ENCODE results near the gene RGMA. TPM values are rescaled to one million over a fixed set of nuclear protein-coding genes. Genes with fewer than 3 reads are reported as not detected.

The RGMA gene
- total and polyA plus RNA-seq, 2 of the 8 experiments (the other 6 are each of a cell fraction or from before 2014, with no cell fraction given), result 19.9 to 39.8 TPM

DNA sequence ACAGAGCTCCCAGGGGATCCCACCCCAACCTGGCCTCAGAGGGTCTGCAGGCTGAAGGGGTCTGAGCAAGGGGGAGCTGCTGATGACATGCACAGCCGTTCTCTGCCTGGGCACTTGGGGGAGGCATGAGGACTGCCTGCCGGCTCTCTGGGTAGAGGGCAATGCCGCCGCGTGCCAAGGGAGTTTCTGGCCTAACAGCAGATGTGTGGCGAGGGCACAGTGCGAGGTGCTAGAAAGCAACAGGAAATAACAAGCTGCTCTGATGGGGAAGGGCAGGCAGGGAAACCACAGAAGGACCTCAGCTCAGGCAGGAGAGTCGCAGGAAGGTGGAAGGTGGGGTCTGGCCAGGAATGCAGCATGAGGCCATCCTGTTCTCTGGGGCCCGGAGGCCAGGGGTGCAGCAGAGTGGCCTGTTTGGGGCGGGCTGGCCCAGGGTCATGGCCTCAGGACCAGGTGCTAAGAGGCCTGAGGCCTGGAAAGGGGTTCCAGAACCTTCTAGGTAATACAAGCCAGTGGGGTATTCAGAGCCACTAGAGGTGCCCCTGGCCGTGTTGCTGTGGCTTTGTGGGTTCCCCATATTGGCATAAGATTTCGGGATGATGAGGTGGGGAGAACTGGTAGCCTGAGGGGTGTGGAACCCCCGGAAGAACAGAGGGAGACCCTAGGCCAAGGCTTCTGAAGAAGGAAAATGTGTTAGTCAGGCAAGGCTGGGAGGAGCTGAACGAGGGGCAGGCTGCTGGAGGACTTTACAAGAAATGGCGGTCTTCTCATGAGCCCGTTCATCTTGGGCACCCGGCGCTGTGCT lies 41.2 kb downstream of the RGMA start (continued):
- TF ChIP-seq RAD21 (IDR thresholded peaks at IDR 0.05 in 1 of 2, conservative IDR thresholded peaks at IDR 0.05 in 1 of 2; ENCODE audit: low read depth in 2 of 2, low read length in 2 of 2) (no peak), SIX5 (IDR thresholded peaks at IDR 0.05; ENCODE audit: low read depth, low read length) (no peak), KDM5A (IDR thresholded peaks at IDR 0.05; ENCODE audit: low read length) (no peak), CTCF (IDR thresholded peaks at IDR 0.05; ENCODE audit: control extremely low read depth in 1 of 3, insufficient read depth in 1 of 3, low read depth in 1 of 3, low read length in 3 of 3) (no peak), CBX5 (IDR thresholded peaks at IDR 0.05; ENCODE audit: low read depth, low read length) (no peak), EP300 (IDR thresholded peaks at IDR 0.05; ENCODE audit: borderline replicate concordance in 1 of 2, low read depth in 2 of 2, low read length in 2 of 2) (no peak)

Measured in H1 (cell line).